ENCODE data around the gene SKI.
"Not testable (repeated sequence)": the region's sequence is repeated elsewhere in the genome, so short reads cannot be mapped to it uniquely, and the experiment has no call there.

SKI gene

DNA sequence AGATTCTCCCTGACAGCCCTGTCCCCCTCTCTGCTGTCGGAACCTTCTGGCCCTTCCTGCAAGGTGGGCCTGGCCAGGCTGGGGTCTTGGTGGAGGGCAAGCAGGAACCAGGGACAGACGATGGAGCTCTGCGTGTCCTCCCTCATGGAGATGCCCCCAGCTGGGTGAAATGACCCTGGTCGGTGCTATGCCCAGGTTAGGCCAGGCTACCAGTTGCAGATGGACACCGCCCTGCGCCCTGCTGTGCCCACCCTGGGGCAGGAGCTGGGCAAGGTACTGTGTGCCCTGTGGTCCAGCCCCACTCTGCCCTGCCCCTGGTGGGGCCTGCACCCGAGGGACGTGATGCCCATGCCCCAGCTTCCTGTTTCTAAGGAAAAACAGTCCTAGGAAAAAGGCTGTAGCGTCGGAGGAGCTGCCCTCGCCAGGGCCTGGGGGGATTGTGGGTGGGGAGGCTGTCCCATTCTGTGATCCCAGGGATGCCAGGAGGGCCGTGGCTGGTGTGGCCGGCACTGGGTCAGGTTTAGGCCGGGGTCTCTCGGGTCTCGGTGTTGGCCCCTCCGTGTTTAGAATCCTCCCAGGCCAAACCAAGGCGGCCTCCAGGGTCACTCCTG lies 85.6 kb downstream of the SKI start:
- DNase-seq, result no peak

DNA sequence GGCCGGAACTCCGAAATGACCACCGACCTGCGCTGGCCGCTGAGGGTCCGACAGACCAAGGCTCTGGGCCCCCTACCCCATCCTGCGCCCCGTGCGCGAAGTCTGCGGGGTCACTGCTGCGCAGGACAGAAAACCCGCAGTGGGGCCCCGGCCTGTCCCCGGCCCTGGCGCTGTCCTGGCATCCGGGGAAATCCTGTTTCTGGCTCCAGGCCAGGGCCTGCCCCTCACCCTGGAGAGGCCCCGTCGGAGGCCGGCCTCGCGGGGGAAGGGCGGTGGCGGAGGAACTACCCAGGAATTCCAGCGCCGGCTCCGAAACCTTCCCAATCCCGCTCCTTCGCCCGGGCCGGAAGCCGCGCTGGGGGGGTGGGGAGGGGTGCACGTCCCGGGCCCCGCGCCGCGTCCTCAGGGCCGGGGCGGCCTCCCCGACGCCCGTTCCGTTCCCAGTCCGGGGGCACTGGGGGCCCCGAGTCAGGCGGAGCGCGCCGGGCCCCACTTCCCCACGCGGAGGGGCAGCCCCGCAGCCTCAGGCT lies 86.2 kb downstream of the SKI start:
- DNase-seq, result no peak

GRCh38 chr1:2314803-2315673 lies 86.9 kb downstream of the SKI start:
- no peak for DNase-seq

- DNase-seq, result no peak
Observed at GRCh38 chr1:2315674-2316450, 87.7 kb downstream of the SKI start.

- DNase-seq, result no peak
Observed at GRCh38 chr1:2316451-2316961, 88.4 kb downstream of the SKI start.

DNA sequence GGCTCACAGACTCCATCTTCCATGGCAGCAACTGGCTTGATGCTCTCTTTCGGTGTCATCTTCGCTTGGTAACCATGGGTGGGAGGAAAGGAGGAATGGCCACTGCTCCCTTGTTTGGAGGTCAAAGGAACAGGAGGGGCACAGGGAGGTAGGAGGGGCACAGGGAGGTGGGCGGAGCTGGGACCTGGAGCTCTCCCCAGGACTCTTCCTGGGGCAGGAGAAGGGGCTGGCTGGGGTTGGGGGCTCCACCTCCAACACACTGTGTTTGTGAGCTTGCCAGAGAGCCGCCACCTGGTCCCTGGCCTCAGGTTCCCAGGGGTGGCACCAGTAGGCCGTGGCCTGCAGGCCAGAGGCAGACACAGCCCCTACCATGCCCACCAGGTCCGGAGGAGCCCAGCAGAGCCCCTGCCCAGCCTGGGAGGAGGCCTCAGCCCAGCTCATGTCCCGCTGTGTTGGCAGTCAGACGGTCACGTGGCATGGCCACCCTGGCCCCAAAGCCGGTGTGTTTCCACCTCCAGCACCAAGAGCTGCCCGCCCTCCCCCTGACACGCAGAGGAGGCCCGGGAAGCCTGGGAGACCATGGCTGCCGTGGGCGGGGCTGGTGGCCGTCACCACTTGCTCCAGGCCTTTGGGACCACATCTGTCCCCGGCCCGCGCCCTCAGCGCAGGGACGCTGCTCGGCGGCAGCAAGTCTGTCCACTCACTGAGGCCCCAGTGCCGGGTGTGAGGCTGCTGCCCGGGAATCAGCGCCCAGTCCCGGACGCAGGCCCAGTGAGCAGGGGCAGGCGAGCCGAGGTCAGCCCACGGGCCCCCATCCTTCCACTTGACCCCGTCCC lies 89.3 kb downstream of the SKI start:
- no peak for DNase-seq

DNA sequence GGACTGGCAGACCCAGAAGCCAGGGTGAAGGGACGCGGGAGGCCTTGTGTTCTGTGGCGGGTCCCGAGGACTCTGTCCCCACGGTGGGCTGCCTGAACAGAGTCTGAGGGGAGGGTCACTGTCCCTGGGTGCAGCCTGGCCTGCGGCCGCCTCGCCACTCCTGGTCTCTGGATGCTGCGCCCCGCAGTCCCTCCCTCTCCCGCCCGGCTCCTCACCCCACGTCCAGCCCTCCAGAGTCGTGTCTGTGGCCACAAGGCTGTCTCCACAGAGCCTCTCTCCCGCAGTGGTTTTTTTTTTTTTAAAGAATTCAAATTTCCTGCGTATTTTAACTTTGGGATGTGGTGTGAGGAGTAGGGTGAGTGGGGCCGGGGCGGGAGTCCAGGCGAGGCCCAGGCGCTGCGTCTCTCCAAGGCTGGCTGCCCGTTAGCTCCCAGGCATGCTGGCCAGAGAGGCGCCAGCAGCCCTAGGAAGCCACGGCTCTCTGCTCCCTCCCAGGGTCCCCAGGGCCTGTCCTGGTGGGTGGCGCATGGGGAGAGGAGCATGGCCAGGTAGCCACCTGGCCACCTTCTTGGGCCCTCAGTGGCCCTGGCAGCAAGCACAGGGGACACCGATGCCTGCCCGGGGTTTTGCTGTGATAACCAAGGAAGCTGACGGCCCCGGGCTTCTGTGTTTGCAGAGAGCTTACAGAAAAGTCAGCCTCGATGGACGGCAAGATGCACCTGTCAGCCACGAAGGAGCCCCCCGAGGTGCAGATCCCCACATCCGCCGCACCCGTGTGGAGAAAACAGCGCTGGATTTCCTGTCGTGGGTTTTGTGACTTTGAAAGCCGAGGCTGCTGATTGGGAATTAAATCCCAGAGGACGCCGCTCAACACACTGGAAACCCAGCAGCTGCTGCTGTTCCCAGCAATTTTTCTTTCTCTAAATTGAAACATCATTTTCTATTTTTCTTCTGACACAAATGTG lies 90.5 kb downstream of the SKI start:
- no peak for DNase-seq

DNA sequence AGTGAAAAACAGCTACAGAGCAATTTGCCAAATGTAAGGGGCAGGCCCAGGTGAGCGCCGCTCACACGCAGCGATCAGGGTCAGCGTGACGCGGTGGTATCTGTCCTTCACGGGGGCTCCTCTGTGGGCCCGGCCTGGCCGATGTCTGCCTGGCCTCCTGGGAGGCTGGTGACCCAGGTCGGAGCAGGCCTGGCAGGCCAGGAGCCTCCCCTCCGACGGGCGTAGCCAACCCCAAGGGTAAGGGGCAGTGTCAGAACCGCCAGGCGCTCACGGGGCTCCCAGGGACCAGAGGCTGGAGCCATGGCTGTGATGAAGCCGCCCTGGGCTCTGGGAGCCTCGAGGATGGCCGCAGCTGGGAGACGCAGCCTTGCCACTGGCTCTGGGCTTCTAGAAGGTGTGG lies 91.2 kb downstream of the SKI start:
- DNase-seq, result no peak

DNA sequence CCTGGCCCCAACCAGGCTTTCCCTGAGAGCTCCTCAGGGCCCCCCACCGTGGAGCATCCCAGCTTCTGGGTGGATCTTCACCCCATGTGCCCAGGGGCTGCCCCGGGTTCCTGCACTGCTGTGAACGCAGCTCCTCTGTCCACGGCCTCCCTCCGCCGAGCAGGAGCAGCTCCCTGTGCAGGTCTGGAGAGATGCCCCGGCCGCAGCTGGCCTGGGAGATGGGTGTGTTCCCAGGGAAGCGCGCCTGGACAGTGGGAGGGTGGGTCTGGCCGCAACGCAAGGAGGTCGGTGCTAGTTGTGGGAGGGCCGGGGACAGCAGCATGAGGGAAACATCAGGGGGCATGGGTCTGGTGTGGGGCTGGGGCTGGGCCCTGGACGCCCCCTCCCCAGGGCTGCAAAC lies 91.9 kb downstream of the SKI start:
- DNase-seq, result no peak

- DNase-seq, result no peak
Observed at GRCh38 chr1:2320760-2321667, 92.9 kb downstream of the SKI start.

DNA sequence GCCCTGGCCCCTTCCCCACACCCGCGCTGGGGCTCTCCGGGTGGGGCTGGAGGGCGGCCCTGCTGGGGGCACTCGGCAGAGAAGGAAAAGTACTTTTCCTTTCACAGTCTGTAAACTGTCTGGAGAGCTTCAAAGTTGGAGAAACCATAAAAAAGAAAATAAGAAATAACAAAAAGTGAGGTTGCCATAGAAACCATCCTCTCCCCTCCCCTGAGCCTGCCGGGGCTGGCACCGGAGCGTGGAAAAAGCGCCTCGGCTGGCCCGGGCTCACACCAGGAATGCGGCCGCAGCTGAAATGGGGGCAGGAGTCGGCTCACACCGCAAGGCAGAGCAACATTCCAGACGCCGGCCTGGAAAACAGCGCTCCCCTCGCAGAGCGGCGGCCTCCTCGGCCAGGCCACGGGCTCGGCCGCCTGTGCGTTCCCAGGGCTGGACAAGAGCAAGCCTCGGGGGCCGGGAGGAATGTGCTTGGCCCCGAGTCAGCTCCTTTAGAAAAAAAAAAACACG lies 94.0 kb downstream of the SKI start:
- DNase-seq, result no peak

DNA sequence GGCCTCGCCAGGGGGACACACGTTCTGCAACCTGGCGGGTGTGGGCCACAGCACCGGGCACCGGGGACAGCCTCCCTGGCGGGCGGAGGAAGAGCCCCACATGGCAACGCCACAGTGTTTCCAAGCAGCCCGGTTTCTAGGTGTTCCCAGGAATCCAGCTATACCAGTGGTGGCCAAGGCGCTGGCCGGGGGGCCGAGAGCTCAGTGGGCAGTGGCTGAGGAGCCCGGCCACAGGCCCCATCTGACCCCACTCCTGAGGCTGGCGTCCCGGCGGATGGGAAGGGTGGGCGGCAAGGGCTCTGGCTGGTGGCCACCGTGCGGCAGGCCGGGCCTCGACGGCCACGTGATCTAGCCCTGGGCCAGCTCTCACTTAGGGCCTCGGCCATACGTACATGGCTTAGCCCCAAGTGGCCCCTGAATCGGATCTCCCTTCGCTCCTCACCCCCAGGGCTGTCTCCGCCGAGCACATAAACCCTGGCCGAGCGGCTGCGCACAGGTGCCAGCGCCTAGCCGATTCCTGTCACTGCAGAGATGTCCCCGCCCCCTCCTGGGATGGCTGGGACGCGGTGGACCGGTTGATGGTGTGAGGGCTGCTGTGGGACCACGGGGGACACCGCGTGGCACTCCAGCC lies 94.6 kb downstream of the SKI start:
- no peak for DNase-seq

DNA sequence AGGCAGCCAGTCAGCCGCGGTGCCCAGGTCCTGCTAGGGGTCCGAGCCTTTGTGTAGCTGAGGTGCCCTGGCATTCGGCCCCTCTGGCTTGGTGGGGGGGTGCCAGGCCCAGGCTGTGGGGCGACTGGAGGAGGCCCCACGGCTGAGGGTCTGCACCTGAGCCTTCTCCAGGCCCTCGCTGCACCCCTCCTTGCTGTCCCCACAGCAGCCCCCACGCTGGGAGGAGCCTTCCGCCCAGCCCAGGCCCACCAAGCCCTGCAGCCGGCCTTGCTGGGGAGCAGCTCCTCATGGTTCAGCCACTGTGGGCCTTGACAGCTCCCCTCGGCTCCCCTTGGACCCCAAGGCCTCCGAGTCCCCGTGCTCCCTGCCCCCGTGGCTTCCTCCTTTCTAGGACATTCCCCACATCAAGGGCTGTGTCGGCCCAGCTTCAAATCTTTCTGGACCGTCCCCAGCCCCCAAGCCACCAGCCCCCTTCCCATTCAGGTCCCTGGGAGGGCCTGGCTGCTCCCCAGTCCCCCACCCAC lies 95.4 kb downstream of the SKI start:
- DNase-seq, result no peak

GRCh38 chr1:2324553-2325366 lies 96.6 kb downstream of the SKI start:
- no peak for DNase-seq

DNA sequence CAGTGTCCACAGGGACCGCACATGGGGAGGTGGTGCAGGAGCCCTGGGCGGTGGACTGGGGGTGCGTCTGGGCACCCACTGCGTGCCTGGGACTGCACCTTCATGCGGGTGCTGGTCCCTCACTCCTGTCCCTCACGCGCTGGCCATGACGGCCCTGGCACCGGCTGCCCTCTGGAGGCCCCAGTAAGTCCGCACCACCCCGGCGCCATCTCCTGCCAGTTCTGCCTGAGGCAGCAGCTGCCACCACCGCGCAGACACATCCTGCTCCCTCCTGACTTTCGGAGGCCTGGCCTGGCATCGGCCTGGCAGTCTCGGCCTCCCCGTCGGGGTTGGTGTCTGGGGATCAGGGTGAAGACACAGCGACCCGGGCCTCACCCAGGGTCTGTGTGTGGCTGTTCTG lies 98.4 kb downstream of the SKI start:
- DNase-seq, result no peak

- not testable (repeated sequence) for DNase-seq
Observed at GRCh38 chr1:2327162-2327561, 99.0 kb downstream of the SKI start.

DNA sequence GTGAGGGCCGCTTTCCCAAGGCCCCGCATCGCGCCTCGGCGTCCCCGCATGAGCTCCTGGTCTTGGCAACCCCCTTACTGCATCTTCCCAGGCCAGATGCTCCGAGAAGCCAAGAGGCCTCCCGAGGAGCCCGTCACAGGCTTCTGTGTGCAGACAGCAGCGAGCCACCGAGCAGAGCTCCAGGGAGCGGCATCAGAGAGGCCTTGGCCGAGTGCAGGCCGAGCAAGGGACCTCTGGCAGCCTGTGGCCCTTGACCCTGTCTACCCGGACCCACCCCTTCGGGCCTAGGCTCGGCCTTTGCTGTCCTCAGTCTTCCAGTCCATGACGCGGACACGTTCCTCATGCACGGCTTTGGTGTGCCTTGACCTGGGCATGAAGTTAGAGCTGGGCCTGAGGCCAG lies 99.7 kb downstream of the SKI start:
- no peak for DNase-seq

All from KG1 (cell line).